IMR-90 (cell line): ENCODE results near the gene TOP2B. TPM values are rescaled to one million over a fixed set of nuclear protein-coding genes. Genes with fewer than 3 reads are reported as not detected.

Experiments
- ATAC-seq: fragments of 200-7000 bp; cut with Tn5 transposase; 2 replicates; pipeline ENCODE4 v1.9.1; 2020; ENCODE audit warnings: low read depth, mild to moderate bottlenecking, moderate library complexity
- BruUV-seq: library from RNA; stranded (reverse); fragments of 400-500 nt; replicated peaks from 2 replicates; lab custom pipeline; 2021; lab: Mats Ljungman, UMichigan
- CTCF ChIA-PET: fragments of 300-600 bp; formaldehyde crosslinking; extraction: SDS; loops from one replicate; lab custom pipeline; 2021; ENCODE audit warnings: antibody characterized with exemption; lab: Yijun Ruan, JAX
- POLR2A ChIA-PET: fragments of 300-600 bp; sonication (Branson Sonifier 250); formaldehyde crosslinking; loops from one replicate; lab custom pipeline; 2022; ENCODE audit warnings: antibody characterized with exemption; ENCODE audit not compliant: unreplicated experiment; lab: Charles Lee
- DNase-seq: peaks from one replicate; pipeline ENCODE4 v3.0.0; 2013
- H2AFZ ChIP-seq: replicated peaks from 2 replicates; pipeline ENCODE3; 2013; ENCODE audit warnings: low read length, mild to moderate bottlenecking; ENCODE audit not compliant: poor library complexity
- H2AK5ac ChIP-seq: 2 replicates; pipeline ENCODE4 v1.6.1; 2013; ENCODE audit warnings: low read depth, low read length, inconsistent platforms
- H2AK9ac ChIP-seq: replicated peaks from 2 replicates; pipeline ENCODE3; 2013; ENCODE audit warnings: mild to moderate bottlenecking, low read depth, low read length, moderate library complexity; ENCODE audit not compliant: poor library complexity
- H2BK120ac ChIP-seq: 2 replicates; pipeline ENCODE4 v1.6.1; 2013; ENCODE audit warnings: low read depth, low read length, inconsistent platforms
- H2BK15ac ChIP-seq: 3 replicates; pipeline ENCODE4 v1.6.1; 2013; ENCODE audit warnings: low read depth, low read length, inconsistent platforms
- H2BK20ac ChIP-seq: 2 replicates; pipeline ENCODE4 v1.6.1; 2013; ENCODE audit warnings: low read depth, mild to moderate bottlenecking, inconsistent platforms, low read length, moderate library complexity
- H2BK5ac ChIP-seq: 2 replicates; pipeline ENCODE4 v1.6.1; 2013; ENCODE audit warnings: mild to moderate bottlenecking, low read depth, low read length, inconsistent platforms; ENCODE audit not compliant: poor library complexity, severe bottlenecking
- H3K14ac ChIP-seq: replicated peaks from 2 replicates; pipeline ENCODE4 v1.6.1; 2013; ENCODE audit warnings: low read depth, low read length, inconsistent platforms
- H3K18ac ChIP-seq: 2 replicates; pipeline ENCODE4 v1.6.1; 2013; ENCODE audit warnings: low read depth, low read length, control low read depth
- H3K23ac ChIP-seq: 2 replicates; pipeline ENCODE4 v1.6.1; 2013; ENCODE audit warnings: low read depth, low read length, inconsistent platforms
- H3K27ac ChIP-seq: 2 replicates; pipeline ENCODE4 v1.5.1; 2013; ENCODE audit warnings: mild to moderate bottlenecking, control low read depth, low read length; ENCODE audit not compliant: insufficient read depth
- H3K27me3 ChIP-seq: 2 replicates; pipeline ENCODE4 v1.6.1; 2013; ENCODE audit warnings: low read length; ENCODE audit not compliant: control insufficient read depth, insufficient read depth
- H3K36me3 ChIP-seq: 2 replicates; pipeline ENCODE4 v1.6.1; 2013; ENCODE audit warnings: low read length, mixed read lengths; ENCODE audit not compliant: control insufficient read depth, insufficient read depth
- H3K4ac ChIP-seq: 2 replicates; pipeline ENCODE4 v1.6.1; 2013; ENCODE audit warnings: low read depth, low read length, inconsistent platforms
- H3K4me1 ChIP-seq: 2 replicates; pipeline ENCODE4 v1.6.1; 2013; ENCODE audit warnings: low read length, mixed read lengths; ENCODE audit not compliant: control insufficient read depth, insufficient read depth
- H3K4me2 ChIP-seq: 2 replicates; pipeline ENCODE4 v1.6.1; 2013; ENCODE audit warnings: low read depth, mild to moderate bottlenecking, control low read depth, low read length, moderate library complexity
- H3K4me3 ChIP-seq: 2 replicates; pipeline ENCODE4 v1.5.1; 2013; ENCODE audit warnings: low read depth, mild to moderate bottlenecking, control low read depth, low read length, moderate library complexity; ENCODE audit not compliant: insufficient read depth
- H3K56ac ChIP-seq: 2 replicates; pipeline ENCODE4 v1.6.1; 2013; ENCODE audit warnings: low read length, inconsistent platforms; ENCODE audit not compliant: insufficient read depth; ENCODE audit errors: extremely low read depth
- H3K79me1 ChIP-seq, 2 experiments: 2 replicates each; pipeline ENCODE4 v1.6.1; 2013; ENCODE audit warnings: low read length in 2 of 2, inconsistent platforms in 1 of 2, low read depth in 1 of 2
- H3K9ac ChIP-seq: 2 replicates; pipeline ENCODE4 v1.6.1; 2013; ENCODE audit warnings: low read depth, low read length, control low read depth
- H3K9me1 ChIP-seq: 2 replicates; pipeline ENCODE4 v1.6.1; 2013; ENCODE audit warnings: low read length, inconsistent platforms; ENCODE audit not compliant: insufficient read depth
- H3K9me3 ChIP-seq: 2 replicates; pipeline ENCODE4 v1.6.1; 2013; ENCODE audit warnings: low read length; ENCODE audit not compliant: control insufficient read depth, insufficient read depth
- H4K20me1 ChIP-seq: 2 replicates; pipeline ENCODE4 v1.6.1; 2013; ENCODE audit warnings: low read length, inconsistent platforms; ENCODE audit not compliant: insufficient read depth
- H4K5ac ChIP-seq: 2 replicates; pipeline ENCODE4 v1.6.1; 2013; ENCODE audit warnings: mild to moderate bottlenecking, low read depth, low read length, control low read depth
- H4K8ac ChIP-seq, 2 experiments: 2 replicates each; pipeline ENCODE4 v1.6.1; 2013; ENCODE audit warnings: low read depth in 2 of 2, low read length in 2 of 2, control low read depth in 1 of 2, inconsistent platforms in 1 of 2
- H4K91ac ChIP-seq: 2 replicates; pipeline ENCODE4 v1.6.1; 2013; ENCODE audit warnings: low read depth, low read length, inconsistent platforms; ENCODE audit not compliant: insufficient read depth
- BHLHE40 ChIP-seq: fragments of 150-350 bp; IDR thresholded peaks from 2 replicates; pipeline ENCODE4 v1.6.1; 2016; ENCODE audit warnings: mild to moderate bottlenecking, low read depth, low read length
- CHD1 ChIP-seq: IDR thresholded peaks from 2 replicates; pipeline ENCODE4 v1.6.1; 2012; ENCODE audit warnings: low read depth, low read length, improper control_type of control experiment
- CTCF ChIP-seq: conservative IDR thresholded peaks from 2 replicates; pipeline ENCODE4 v1.5.1; 2012; ENCODE audit warnings: mild to moderate bottlenecking, low read depth, low read length, improper control_type of control experiment
- ELK1 ChIP-seq: fragments of 150-350 bp; IDR thresholded peaks from 2 replicates; pipeline ENCODE4 v1.6.1; 2016; ENCODE audit warnings: low read depth, mild to moderate bottlenecking, low read length, moderate library complexity, borderline replicate concordance
- FOS ChIP-seq: fragments of 150-350 bp; IDR thresholded peaks from 2 replicates; pipeline ENCODE4 v1.6.1; 2016; ENCODE audit warnings: low read depth, low read length
- MAZ ChIP-seq: IDR thresholded peaks from 2 replicates; pipeline ENCODE4 v1.6.1; 2012; ENCODE audit warnings: low read depth, mild to moderate bottlenecking, low read length, improper control_type of control experiment, moderate library complexity, borderline replicate concordance
- MXI1 ChIP-seq: IDR thresholded peaks from 2 replicates; pipeline ENCODE4 v1.6.1; 2012; ENCODE audit warnings: low read depth, mild to moderate bottlenecking, low read length, moderate library complexity, borderline replicate concordance
- NFE2L2 ChIP-seq: fragments of 150-350 bp; IDR thresholded peaks from 2 replicates; pipeline ENCODE4 v1.6.1; 2016; ENCODE audit warnings: low read depth, mild to moderate bottlenecking, low read length
- POLR2A ChIP-seq: IDR thresholded peaks from 2 replicates; pipeline ENCODE4 v1.6.1; 2012; ENCODE audit warnings: mild to moderate bottlenecking, low read depth, low read length
- RAD21 ChIP-seq: IDR thresholded peaks from 2 replicates; pipeline ENCODE4 v1.6.1; 2012; ENCODE audit warnings: low read length, improper control_type of control experiment
- RCOR1 ChIP-seq: IDR thresholded peaks from 2 replicates; pipeline ENCODE4 v1.6.1; 2012; ENCODE audit warnings: mild to moderate bottlenecking, low read length, improper control_type of control experiment; ENCODE audit not compliant: insufficient replicate concordance
- RFX5 ChIP-seq: IDR thresholded peaks from 2 replicates; pipeline ENCODE4 v1.8.0; 2012; ENCODE audit warnings: low read depth, mild to moderate bottlenecking, low read length, moderate library complexity
- SMC3 ChIP-seq: fragments of 150-350 bp; IDR thresholded peaks from 2 replicates; pipeline ENCODE4 v1.6.1; 2016; ENCODE audit warnings: low read depth, mild to moderate bottlenecking, antibody characterized with exemption, low read length, moderate library complexity
- WGBS, 2 experiments: methylation state at CpG; one replicate each; pipeline versions ENCODE4 v1.1.5 to v1.1.7; 2013; ENCODE audit warnings: missing lambda C conversion rate in 2 of 2; ENCODE audit not compliant: insufficient read length in 1 of 2; ENCODE audit errors: extremely low coverage in 2 of 2; 5-methylcytosine and 5-hydroxymethylcytosine counted together
- dilution Hi-C: fragments of 300-500 bp; cut with HindIII; formaldehyde crosslinking; loops from one replicate; pipeline ENCODE4 v1.14.3; 2018; ENCODE audit warnings: low sequenced_read_pairs; ENCODE audit not compliant: unreplicated experiment
- in situ Hi-C: fragments of 300-500 bp; cut with MboI; formaldehyde crosslinking; loops from 3 replicates; pipeline ENCODE4 v1.14.3; 2019; ENCODE audit warnings: low sequenced_read_pairs, inconsistent platforms, mixed read lengths
- intact Hi-C: fragments of 100-400 bp; cut with micrococcal nuclease; formaldehyde crosslinking; loops from 2 replicates; pipeline ENCODE4 v1.10.0; 2022
- polyA plus RNA-seq, 3 experiments: library from polyadenylated mRNA; depleted of rRNA; stranded (reverse); fragments of >200 nt; gene quantifications; 2 replicates each; pipeline ENCODE4 v1.2.3, GENCODE V29; 2012; ENCODE audit warnings: low replicate concordance in 1 of 3
- total RNA-seq: library from RNA; depleted of rRNA; stranded (reverse); fragments of >200 nt; gene quantifications from 2 replicates; pipeline ENCODE4 v1.2.3, GENCODE V29; 2012

TOP2B gene
- total and polyA plus RNA-seq, 2 of the 4 experiments (the other 2 are of a cell fraction) = 45.5 to 53.4 TPM

- Histone ChIP-seq H3K27ac (no peak overlapping the region), H2AFZ (no peak overlapping the region), H2AK9ac (no peak overlapping the region), H3K4me1 (peaks cover 3% of the 10 kb centered on the region; the same call in 1 of the 2 replicates), H3K79me1 (no peaks in the 10 kb centered on the region), H3K56ac (no peak overlapping the region), H4K5ac (no peak overlapping the region), H3K14ac (no peak overlapping the region), H4K8ac (no peak overlapping the region), H3K4ac (no peak overlapping the region), H2BK120ac (no peak overlapping the region), H3K36me3 (no peaks in the 10 kb centered on the region), H2BK5ac (no peak overlapping the region), H3K23ac (no peak overlapping the region), H3K4me3 (no peak overlapping the region), H3K27me3 (no peaks in the 10 kb centered on the region), H3K9ac (no peak overlapping the region), H2BK20ac (no peak overlapping the region), H3K9me3 (no peaks in the 10 kb centered on the region), H3K9me1 (peaks cover 4% of the 10 kb centered on the region; the same call in 1 of the 2 replicates), H2AK5ac (no peak overlapping the region), H4K91ac (no peak overlapping the region), H3K18ac (no peak overlapping the region), H4K20me1 (no peaks in the 10 kb centered on the region), H3K4me2 (no peak overlapping the region), H2BK15ac (no peak overlapping the region)
- ATAC-seq (no peak), DNase-seq (no peak)
- dilution Hi-C loops = no loop called here
- in situ Hi-C loops = no loop called here
- ChIA-PET CTCF (interaction anchor here (0.6 kb wide), 1 partner anchor 203 kb away, joined by 5 read pairs; no protein-coding TSS in a partner anchor), POLR2A (no interaction called here)
- intact Hi-C loops = no loop called here
- TF ChIP-seq SMC3 (no peak), MXI1 (no peak), RAD21 (no peak), BHLHE40 (no peak), MAZ (no peak), RCOR1 (no peak), FOS (no peak), ELK1 (no peak), CTCF (no peak), POLR2A (no peak), NFE2L2 (no peak), CHD1 (no peak), RFX5 (no peak)
- WGBS, 2 experiments = 100% methylated on average over 2 of the region's 14 CpGs; no CpG with 5 or more reads in 1 of the 2 experiments
- BruUV-seq = no TSS peak
These were observed 96.7 kb downstream of the TOP2B start for GRCh38 chr3:25567806-25568524.
